ENCODE data around the gene LBH.

Gene LBH

GRCh38 chr2:30217644-30218337 lies 13.5 kb upstream of the LBH start:
- no peak for DNase-seq

GRCh38 chr2:30218338-30218713 lies 13.0 kb upstream of the LBH start:
- no peak for DNase-seq

GRCh38 chr2:30218814-30219213 lies 12.5 kb upstream of the LBH start:
- DNase-seq = no peak

GRCh38 chr2:30219886-30220875 lies 11.2 kb upstream of the LBH start:
- no peak for DNase-seq

- no peak for DNase-seq
Observed at GRCh38 chr2:30221531-30221930, 9.8 kb upstream of the LBH start.

- no peak for DNase-seq
Observed at GRCh38 chr2:30222031-30222430, 9.3 kb upstream of the LBH start.

- DNase-seq = no peak
Observed at GRCh38 chr2:30222636-30223360, 8.5 kb upstream of the LBH start.

- DNase-seq = no peak
Observed at GRCh38 chr2:30223413-30223874, 7.9 kb upstream of the LBH start.

- DNase-seq = no peak
Observed at GRCh38 chr2:30224151-30224550, 7.2 kb upstream of the LBH start.

GRCh38 chr2:30225131-30225762 lies 6.1 kb upstream of the LBH start:
- no peak for DNase-seq

- no peak for DNase-seq
Observed at GRCh38 chr2:30226144-30227032, 4.9 kb upstream of the LBH start.

GRCh38 chr2:30229596-30229995 lies 1.7 kb upstream of the LBH start:
- no peak for DNase-seq

GRCh38 chr2:30230497-30231211 lies 680 bp upstream of the LBH start:
- DNase-seq = no peak

GRCh38 chr2:30231996-30232800 lies 864 bp downstream of the LBH start:
- DNase-seq = no peak

GRCh38 chr2:30232801-30233130 lies 1.4 kb downstream of the LBH start:
- DNase-seq = no peak

- DNase-seq = no peak
Observed at GRCh38 chr2:30233271-30234009, 2.1 kb downstream of the LBH start.

GRCh38 chr2:30234180-30234971 lies 3.0 kb downstream of the LBH start:
- DNase-seq = no peak

GRCh38 chr2:30235008-30235655 lies 3.8 kb downstream of the LBH start:
- no peak for DNase-seq
